CD8-positive, alpha-beta memory T cell (primary cell): ENCODE results near the gene CLCN4. TPM values are rescaled to one million over a fixed set of nuclear protein-coding genes. Genes with fewer than 3 reads are reported as not detected.
A peak's percentile ranks its signal among the peaks of the same experiment; 100 is the strongest.

Experiments used
- CTCF ChIA-PET: fragments of 350-600 bp; sonication (Branson Sonifier 250); formaldehyde crosslinking; loops from one replicate; lab custom pipeline; 2021; ENCODE audit warnings: antibody characterized with exemption; lab: Charles Lee
- POLR2A ChIA-PET: fragments of 350-600 bp; sonication (Branson Sonifier 250); formaldehyde crosslinking; loops from one replicate; lab custom pipeline; 2021; ENCODE audit warnings: antibody characterized with exemption; lab: Charles Lee
- DNase-seq, 5 donors: peaks; one replicate each; pipeline versions ENCODE4 v3.0.0 to v3.0.0-alpha.2; 2020 to 2022; ENCODE audit warnings: mixed read lengths in 1 of 5
- H3K27ac ChIP-seq: one replicate; pipeline ENCODE4 v1.7.0; 2013; ENCODE audit warnings: low read depth, mild to moderate bottlenecking, low read length, moderate library complexity
- H3K27me3 ChIP-seq: 2 replicates; pipeline ENCODE4 v1.7.0; 2013; ENCODE audit warnings: low read length, mild to moderate bottlenecking; ENCODE audit not compliant: insufficient read depth, poor library complexity, severe bottlenecking
- H3K36me3 ChIP-seq: 2 replicates; pipeline ENCODE4 v1.7.0; 2013; ENCODE audit warnings: mild to moderate bottlenecking, low read length, moderate library complexity; ENCODE audit not compliant: insufficient read depth
- H3K4me1 ChIP-seq: 2 replicates; pipeline ENCODE4 v1.7.0; 2013; ENCODE audit warnings: mild to moderate bottlenecking, low read length, moderate library complexity; ENCODE audit not compliant: insufficient read depth
- H3K4me3 ChIP-seq: 2 replicates; pipeline ENCODE4 v1.7.0; 2013; ENCODE audit warnings: mild to moderate bottlenecking, low read length
- H3K9me3 ChIP-seq: 2 replicates; pipeline ENCODE4 v1.7.0; 2013; ENCODE audit warnings: mild to moderate bottlenecking, low read length
- H3K27ac Mint-ChIP-seq, 8 donors: one replicate each; pipeline ENCODE4 v1.8.0; 2020 to 2021; ENCODE audit warnings: mixed read lengths in 8 of 8, mild to moderate bottlenecking in 6 of 8, inconsistent platforms in 3 of 8, moderate library complexity in 3 of 8
- H3K27me3 Mint-ChIP-seq, 2 donors: one replicate each; pipeline ENCODE4 v1.8.0; 2020 to 2021; ENCODE audit warnings: mixed read lengths in 2 of 2, mild to moderate bottlenecking in 1 of 2, moderate library complexity in 1 of 2
- H3K36me3 Mint-ChIP-seq, 3 donors: one replicate each; pipeline ENCODE4 v1.8.0; 2020 to 2021; ENCODE audit warnings: mixed read lengths in 3 of 3, inconsistent platforms in 1 of 3, mild to moderate bottlenecking in 1 of 3
- H3K4me1 Mint-ChIP-seq, 3 donors: one replicate each; pipeline ENCODE4 v1.8.0; 2020 to 2021; ENCODE audit warnings: mixed read lengths in 3 of 3, inconsistent platforms in 1 of 3, mild to moderate bottlenecking in 1 of 3
- H3K4me3 Mint-ChIP-seq, 7 donors: one replicate each; pipeline ENCODE4 v1.8.0; 2020 to 2021; ENCODE audit warnings: mixed read lengths in 7 of 7, mild to moderate bottlenecking in 6 of 7, moderate library complexity in 4 of 7, inconsistent platforms in 2 of 7
- H3K9me3 Mint-ChIP-seq, 5 donors: one replicate each; pipeline ENCODE4 v1.8.0; 2020 to 2022; ENCODE audit warnings: mixed read lengths in 5 of 5, mild to moderate bottlenecking in 3 of 5, moderate library complexity in 2 of 5, inconsistent platforms in 1 of 5
- polyA plus RNA-seq: library from polyadenylated mRNA; unstranded; fragments of 300-500 nt; fragmentation: Illumina TruSeq; gene quantifications from one replicate; pipeline ENCODE4 v1.2.3, GENCODE V29; 2021
- total RNA-seq, 2 experiments: library from RNA; stranded (reverse); gene quantifications; one replicate each; pipeline ENCODE4 v1.2.3, GENCODE V29; 2021

The CLCN4 gene
- total and polyA plus RNA-seq, 3 experiments from 2014 or later: 0.04 to 0.20 TPM; not detected in 1

- Mint-ChIP-seq H3K9me3 (peaks cover 0 to 3% (median 0%) of the 10 kb centered on the region in 5 donors), H3K4me1 (no peaks in the 10 kb centered on the region), H3K27me3 (no peaks in the 10 kb centered on the region), H3K27ac (peak overlapping the region in 2 of 8 donors; percentile 29 to 39), H3K4me3 (no peak overlapping the region), H3K36me3 (peaks cover 0 to 60% (median 9%) of the 10 kb centered on the region in 3 donors)
- DNase-seq: no peak
- H3K4me1 ChIP-seq: no peaks in the 10 kb centered on the region
- H3K27ac ChIP-seq: no peak overlapping the region
- CTCF ChIA-PET: interaction anchor here (1.2 kb wide), 1 partner anchor 23 kb away, joined by 4 read pairs; no protein-coding TSS in a partner anchor
- POLR2A ChIA-PET: no interaction called here
- no peaks in the 10 kb centered on the region for H3K27me3 ChIP-seq
- no peaks in the 10 kb centered on the region for H3K9me3 ChIP-seq
- no peaks in the 10 kb centered on the region for H3K36me3 ChIP-seq
- no peak overlapping the region for H3K4me3 ChIP-seq
Observed at GRCh38 chrX:10143071-10143983, 13.4 kb upstream of the CLCN4 start.

- no peaks in the 10 kb centered on the region for H3K9me3 ChIP-seq
- ChIA-PET CTCF (no interaction called here), POLR2A (no interaction called here)
- H3K4me1 ChIP-seq: no peaks in the 10 kb centered on the region
- no peak for DNase-seq
- Mint-ChIP-seq H3K9me3 (peaks cover 0 to 3% (median 0%) of the 10 kb centered on the region in 5 donors), H3K4me1 (no peaks in the 10 kb centered on the region), H3K4me3 (no peak overlapping the region), H3K36me3 (peaks cover 0 to 36% (median 5%) of the 10 kb centered on the region in 3 donors), H3K27ac (no peak overlapping the region), H3K27me3 (no peaks in the 10 kb centered on the region)
- H3K27ac ChIP-seq: no peak overlapping the region
- H3K36me3 ChIP-seq: no peaks in the 10 kb centered on the region
- no peaks in the 10 kb centered on the region for H3K27me3 ChIP-seq
- no peak overlapping the region for H3K4me3 ChIP-seq
Observed at GRCh38 chrX:10146346-10146745, 10.4 kb upstream of the CLCN4 start.

DNA sequence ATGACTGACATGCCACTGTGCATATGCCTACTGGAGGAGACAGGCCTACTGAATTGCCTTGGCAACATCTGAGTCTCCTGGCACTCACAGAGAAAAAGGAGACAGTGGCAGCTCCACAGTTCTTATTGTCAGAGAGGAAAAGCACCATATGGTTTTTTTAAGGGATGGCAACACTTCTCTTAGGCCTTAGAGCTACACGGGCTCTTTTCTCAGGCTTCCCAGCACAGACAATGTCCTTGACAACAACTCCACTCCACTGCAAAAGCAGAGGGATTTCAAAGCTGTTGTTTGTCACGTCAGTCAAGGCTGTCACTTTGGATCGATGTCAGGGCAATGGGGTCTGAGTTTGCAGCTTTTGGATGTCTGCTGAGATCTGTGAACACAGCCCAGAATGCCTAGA, 4.7 kb upstream of the CLCN4 start:
- CTCF ChIA-PET: interaction anchor here (0.9 kb wide), 1 partner anchor 32 kb away, joined by 3 read pairs; no protein-coding TSS in a partner anchor
- Histone ChIP-seq H3K27me3 (no peaks in the 10 kb centered on the region), H3K4me1 (no peaks in the 10 kb centered on the region), H3K4me3 (no peak overlapping the region), H3K27ac (no peak overlapping the region), H3K36me3 (no peaks in the 10 kb centered on the region), H3K9me3 (no peaks in the 10 kb centered on the region)
- POLR2A ChIA-PET: no interaction called here
- Mint-ChIP-seq H3K27me3 (peaks cover 19 to 24% of the 10 kb centered on the region in 2 donors), H3K9me3 (no peaks in the 10 kb centered on the region), H3K36me3 (no peaks in the 10 kb centered on the region), H3K4me3 (no peak overlapping the region), H3K27ac (no peak overlapping the region), H3K4me1 (peaks cover 2 to 3% (median 3%) of the 10 kb centered on the region in 3 donors)
- DNase-seq: no peak

DNA sequence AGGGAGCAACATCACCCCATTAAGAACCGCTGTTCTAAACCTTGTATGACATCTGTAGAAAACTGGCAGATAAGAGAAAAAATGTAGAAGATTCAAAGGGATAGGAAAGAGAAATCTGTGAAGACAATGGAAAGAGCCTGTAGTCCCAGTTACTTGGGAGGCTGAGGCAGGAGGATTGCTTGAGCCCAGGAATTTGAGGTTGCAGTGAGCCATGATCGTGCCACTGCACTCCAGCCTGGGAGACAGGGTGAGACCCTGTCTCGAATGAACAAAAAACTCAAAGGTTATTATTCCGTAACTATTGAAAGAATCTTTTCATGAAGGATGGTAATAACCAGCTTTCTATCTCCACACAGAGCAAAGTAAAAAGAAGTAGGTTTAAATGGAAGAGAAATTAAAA, 1.6 kb upstream of the CLCN4 start:
- Histone ChIP-seq H3K4me1 (no peaks in the 10 kb centered on the region), H3K4me3 (no peak overlapping the region), H3K36me3 (no peaks in the 10 kb centered on the region), H3K27me3 (no peaks in the 10 kb centered on the region), H3K27ac (no peak overlapping the region), H3K9me3 (no peaks in the 10 kb centered on the region)
- no peaks in the 10 kb centered on the region for H3K36me3 Mint-ChIP-seq
- no peak for DNase-seq
- peaks cover 39 to 40% of the 10 kb centered on the region in 2 donors for H3K27me3 Mint-ChIP-seq
- POLR2A ChIA-PET: no interaction called here
- no peaks in the 10 kb centered on the region for H3K9me3 Mint-ChIP-seq
- CTCF ChIA-PET: no interaction called here
- H3K4me1 Mint-ChIP-seq: peaks cover 3 to 16% (median 5%) of the 10 kb centered on the region in 3 donors
- H3K4me3 Mint-ChIP-seq: no peak overlapping the region
- H3K27ac Mint-ChIP-seq: no peak overlapping the region

DNA sequence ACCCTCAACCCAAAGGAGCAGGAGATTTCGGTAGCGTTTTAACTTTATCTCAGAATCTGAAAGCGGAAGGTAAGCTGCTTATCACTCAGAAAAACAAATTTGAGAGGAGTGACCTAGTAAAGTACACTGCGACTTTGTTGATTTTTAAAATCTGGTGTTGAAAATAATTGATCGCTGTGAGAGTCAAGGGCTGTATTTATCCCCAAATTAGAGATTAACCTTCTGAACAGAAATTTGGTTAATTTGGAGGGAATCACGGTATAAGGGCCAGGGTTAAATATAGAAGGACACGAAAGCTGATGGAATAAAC, 212 bp downstream of the CLCN4 start:
- Histone ChIP-seq H3K9me3 (no peaks in the 10 kb centered on the region), H3K4me3 (no peak overlapping the region), H3K27me3 (no peaks in the 10 kb centered on the region), H3K4me1 (no peaks in the 10 kb centered on the region), H3K27ac (no peak overlapping the region), H3K36me3 (no peaks in the 10 kb centered on the region)
- H3K4me3 Mint-ChIP-seq: peak overlapping the region in 1 of 7 donors; percentile 15
- H3K27ac Mint-ChIP-seq: peak overlapping the region in 1 of 8 donors; percentile 35
- H3K27me3 Mint-ChIP-seq: peaks cover 50 to 52% of the 10 kb centered on the region in 2 donors
- ChIA-PET POLR2A (no interaction called here), CTCF (no interaction called here)
- no peaks in the 10 kb centered on the region for H3K9me3 Mint-ChIP-seq
- DNase-seq: no peak
- H3K36me3 Mint-ChIP-seq: no peaks in the 10 kb centered on the region
- peaks cover 3 to 16% (median 5%) of the 10 kb centered on the region in 3 donors for H3K4me1 Mint-ChIP-seq

DNA sequence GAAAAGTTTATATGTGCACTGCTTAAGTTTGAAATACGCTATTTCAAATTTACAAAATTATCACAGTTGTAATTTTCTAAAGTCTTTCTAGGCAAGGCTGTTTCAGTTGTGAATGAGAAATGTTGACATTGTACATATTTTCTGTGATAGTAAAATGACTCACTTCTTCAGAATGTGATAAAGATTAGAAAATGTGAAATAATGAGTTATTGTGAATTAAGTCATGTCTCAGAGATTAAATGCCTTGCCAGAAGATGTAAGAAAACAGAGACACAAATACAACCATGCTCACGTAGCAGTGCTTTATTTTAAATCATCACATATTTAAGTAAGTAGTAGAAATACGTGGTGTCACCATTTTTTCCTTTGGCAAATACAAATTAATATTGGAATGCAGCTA, 768 bp downstream of the CLCN4 start:
- Histone ChIP-seq H3K36me3 (no peaks in the 10 kb centered on the region), H3K27ac (no peak overlapping the region), H3K4me1 (no peaks in the 10 kb centered on the region), H3K27me3 (no peaks in the 10 kb centered on the region), H3K9me3 (no peaks in the 10 kb centered on the region), H3K4me3 (no peak overlapping the region)
- Mint-ChIP-seq H3K27ac (no peak overlapping the region), H3K27me3 (peaks cover 53 to 56% of the 10 kb centered on the region in 2 donors), H3K36me3 (no peaks in the 10 kb centered on the region), H3K9me3 (no peaks in the 10 kb centered on the region), H3K4me3 (no peak overlapping the region), H3K4me1 (peaks cover 3 to 16% (median 5%) of the 10 kb centered on the region in 3 donors)
- no peak for DNase-seq
- POLR2A ChIA-PET: no interaction called here
- CTCF ChIA-PET: no interaction called here

GRCh38 chrX:10158279-10159144, 1.7 kb downstream of the CLCN4 start:
- POLR2A ChIA-PET: no interaction called here
- H3K4me1 Mint-ChIP-seq: peaks cover 3 to 16% (median 5%) of the 10 kb centered on the region in 3 donors
- no peak overlapping the region for H3K4me3 ChIP-seq
- no peaks in the 10 kb centered on the region for H3K36me3 Mint-ChIP-seq
- H3K9me3 Mint-ChIP-seq: no peaks in the 10 kb centered on the region
- H3K27me3 Mint-ChIP-seq: peaks cover 47 to 53% of the 10 kb centered on the region in 2 donors
- no peak overlapping the region for H3K27ac Mint-ChIP-seq
- CTCF ChIA-PET: no interaction called here
- H3K27ac ChIP-seq: no peak overlapping the region
- H3K4me1 ChIP-seq: no peaks in the 10 kb centered on the region
- no peaks in the 10 kb centered on the region for H3K36me3 ChIP-seq
- DNase-seq: no peak
- H3K9me3 ChIP-seq: no peaks in the 10 kb centered on the region
- no peaks in the 10 kb centered on the region for H3K27me3 ChIP-seq
- peak overlapping the region in 2 of 7 donors; percentile 34 to 56 for H3K4me3 Mint-ChIP-seq

DNA sequence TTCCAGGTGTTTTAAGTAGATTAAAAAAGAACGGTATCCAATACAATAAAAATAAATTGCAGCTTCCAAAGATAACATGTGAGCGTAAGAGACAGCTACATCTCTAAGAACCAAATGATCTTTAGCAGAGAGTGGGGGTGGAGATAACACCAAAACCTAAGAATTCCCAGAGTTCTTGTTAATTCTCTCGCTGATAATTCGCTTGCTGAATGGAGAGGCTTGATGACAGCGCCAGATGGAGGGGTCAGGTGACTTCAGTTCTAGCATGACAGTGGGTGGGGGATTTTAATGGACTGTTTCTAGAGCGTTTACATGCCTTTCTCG, 2.3 kb downstream of the CLCN4 start:
- POLR2A ChIA-PET: no interaction called here
- Mint-ChIP-seq H3K4me3 (peak overlapping the region in 1 of 7 donors; percentile 34), H3K27ac (no peak overlapping the region), H3K4me1 (peaks cover 3 to 16% (median 5%) of the 10 kb centered on the region in 3 donors), H3K36me3 (no peaks in the 10 kb centered on the region), H3K9me3 (no peaks in the 10 kb centered on the region), H3K27me3 (peaks cover 46 to 58% of the 10 kb centered on the region in 2 donors)
- CTCF ChIA-PET: no interaction called here
- Histone ChIP-seq H3K27ac (no peak overlapping the region), H3K9me3 (no peaks in the 10 kb centered on the region), H3K36me3 (no peaks in the 10 kb centered on the region), H3K4me1 (no peaks in the 10 kb centered on the region), H3K4me3 (no peak overlapping the region), H3K27me3 (no peaks in the 10 kb centered on the region)
- no peak for DNase-seq
